Measurements from ENCODE around the gene TAOK1.
A peak's percentile ranks its signal among the peaks of the same experiment; 100 is the strongest.
"Not testable (repeated sequence)": the region's sequence is repeated elsewhere in the genome, so short reads cannot be mapped to it uniquely, and the experiment has no call there.

The TAOK1 gene

DNA sequence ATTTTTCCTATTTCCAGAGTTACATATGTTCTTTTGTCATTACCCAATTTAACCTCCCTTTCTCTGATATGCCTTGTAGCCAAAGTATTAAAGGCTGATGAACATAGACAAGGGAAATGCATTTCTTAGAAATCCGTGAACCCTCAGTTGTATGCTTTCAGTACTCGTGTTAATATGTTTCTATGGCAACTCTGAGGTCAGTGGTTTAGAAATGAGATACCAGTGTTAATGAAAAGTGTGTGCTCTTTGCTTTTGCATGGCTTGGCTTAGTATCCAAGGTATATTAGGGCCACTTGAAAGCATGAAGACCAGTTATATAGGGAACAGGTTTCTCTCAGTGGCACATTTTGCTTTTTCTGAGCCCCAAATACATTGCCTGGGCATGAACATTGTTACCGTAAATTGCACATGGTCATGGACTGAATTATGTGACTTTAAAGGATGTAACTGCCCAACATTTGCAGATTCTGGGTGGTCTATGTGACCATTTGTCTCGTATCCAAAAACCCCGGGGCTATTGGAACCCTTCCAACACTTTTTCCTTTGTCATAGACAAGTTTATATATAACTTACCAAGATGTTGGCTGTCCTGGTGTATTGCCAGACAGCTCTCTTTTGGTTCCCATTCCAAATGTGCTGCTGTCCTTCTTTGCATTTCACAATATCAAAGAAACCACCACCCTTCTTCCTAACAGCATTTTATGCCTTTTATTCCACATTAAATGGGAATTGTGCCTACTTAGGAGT lies 159.2 kb downstream of the TAOK1 start:
- peak; percentile 77 for DNase-seq (ENCODE audit: low read depth)

- no peak for DNase-seq (ENCODE audit: low read depth)
These were observed 165.7 kb downstream of the TAOK1 start for GRCh38 chr17:29555840-29556239.

GRCh38 chr17:29557085-29557738 lies 167.0 kb downstream of the TAOK1 start:
- DNase-seq (ENCODE audit: low read depth): no peak

GRCh38 chr17:29557739-29558116 lies 167.6 kb downstream of the TAOK1 start:
- no peak for DNase-seq (ENCODE audit: low read depth)

DNA sequence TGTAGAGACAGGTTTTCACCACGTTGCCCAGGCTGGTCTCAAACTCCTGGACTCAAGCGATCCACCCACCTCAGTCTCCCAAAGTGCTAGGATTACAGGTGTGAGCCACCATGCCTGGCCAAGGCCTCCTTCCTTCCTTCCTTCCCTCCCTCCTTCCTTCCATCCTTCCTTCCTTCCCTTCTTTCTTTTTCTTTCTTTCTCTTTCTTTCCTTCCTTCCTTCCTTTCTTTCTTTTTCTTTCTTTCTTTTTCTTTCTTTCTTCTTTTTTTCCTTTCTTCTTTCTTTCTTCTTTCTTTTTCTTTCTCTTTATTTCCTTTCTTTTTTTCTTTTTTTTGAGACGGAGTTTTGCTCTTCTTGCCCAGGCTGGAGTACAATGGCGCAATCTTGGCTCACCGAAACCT lies 168.0 kb downstream of the TAOK1 start:
- DNase-seq (ENCODE audit: low read depth): not testable (repeated sequence)

- no peak for DNase-seq (ENCODE audit: low read depth)
These were observed 169.5 kb downstream of the TAOK1 start for GRCh38 chr17:29559640-29560039.

DNA sequence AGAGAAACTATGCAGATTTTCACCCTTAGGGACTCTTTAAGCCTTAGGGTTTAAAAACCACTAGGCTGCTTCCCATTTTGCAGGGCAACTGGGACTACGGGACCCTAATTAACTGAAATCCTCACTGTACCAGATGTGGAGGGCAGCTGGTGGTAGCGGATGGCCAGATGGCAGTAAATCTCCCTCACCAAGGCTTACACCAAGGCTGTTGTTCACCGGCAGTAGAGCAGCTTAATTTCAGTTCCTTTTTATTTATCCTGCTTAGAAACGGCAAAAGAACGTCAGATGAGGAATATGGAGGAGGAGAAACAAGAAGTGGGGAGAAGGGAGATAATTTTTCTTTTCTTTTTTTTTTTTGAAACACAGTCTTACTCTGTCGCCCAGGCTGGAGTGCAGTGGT lies 170.2 kb downstream of the TAOK1 start:
- DNase-seq (ENCODE audit: low read depth): no peak

- DNase-seq (ENCODE audit: low read depth): no peak
These were observed 171.7 kb downstream of the TAOK1 start for GRCh38 chr17:29561554-29562517.

GRCh38 chr17:29562615-29563014 lies 172.5 kb downstream of the TAOK1 start:
- DNase-seq (ENCODE audit: low read depth): no peak

DNA sequence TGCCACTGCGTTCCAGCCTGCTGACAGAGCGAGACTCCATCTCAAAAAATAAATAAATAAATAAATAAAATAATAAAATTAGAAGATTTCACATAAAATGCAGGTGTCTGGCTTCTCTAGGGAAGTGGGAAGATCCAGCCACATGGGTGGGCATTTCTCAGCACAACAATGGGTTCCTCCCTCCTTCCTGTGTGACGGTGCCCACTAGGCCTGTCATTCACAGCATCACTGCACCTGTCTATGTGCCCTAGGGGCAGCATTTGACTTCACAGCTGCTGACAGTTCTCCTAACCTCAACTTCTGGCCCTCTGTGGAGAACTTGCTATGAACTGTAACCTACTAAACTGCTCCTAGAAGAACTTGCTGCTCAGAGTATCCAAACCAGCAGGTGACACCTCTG lies 173.7 kb downstream of the TAOK1 start:
- DNase-seq (ENCODE audit: low read depth): no peak

GRCh38 chr17:29565643-29566472 lies 175.7 kb downstream of the TAOK1 start:
- no peak for DNase-seq (ENCODE audit: low read depth)

DNA sequence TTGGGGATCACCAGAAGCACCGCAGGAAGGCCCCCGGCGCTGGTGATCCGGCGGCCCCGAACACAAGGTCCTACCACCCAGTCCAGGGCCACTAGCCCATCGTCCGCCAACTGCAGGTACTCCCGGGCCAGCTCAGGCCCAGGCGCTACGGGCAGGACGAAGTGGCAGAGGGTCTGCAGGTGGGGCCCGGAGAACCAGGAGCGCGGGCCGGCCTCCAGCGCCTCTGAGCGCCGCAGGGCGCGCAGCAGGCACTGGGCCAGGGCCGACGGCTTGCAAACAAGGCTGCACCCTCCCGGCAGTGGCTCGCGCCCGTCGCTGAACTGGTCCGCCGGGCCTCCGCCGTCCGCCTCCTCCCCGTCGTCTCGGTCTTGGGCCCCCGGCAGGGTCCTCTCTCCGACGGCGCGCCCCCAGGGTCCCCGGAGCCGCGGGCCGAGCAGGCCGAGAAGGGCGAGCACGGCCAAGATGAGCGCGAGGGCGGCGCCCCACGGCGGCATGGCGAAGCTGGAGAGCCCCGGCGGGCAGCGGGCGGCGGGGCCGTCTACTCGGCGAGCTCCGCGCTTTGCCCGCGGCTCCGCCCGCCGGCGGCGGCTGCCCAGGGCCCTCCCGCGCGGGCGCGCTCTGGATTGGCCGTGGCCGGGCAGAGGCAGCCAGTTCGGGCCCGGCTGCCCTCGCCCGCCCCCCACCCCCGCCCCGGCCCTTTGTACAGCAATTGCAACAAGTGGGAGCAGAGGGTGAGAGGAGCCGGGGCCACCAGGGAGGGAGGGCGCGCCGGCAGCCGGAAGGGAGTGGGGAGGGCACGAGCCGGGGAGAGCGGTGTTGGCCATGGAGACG lies 176.5 kb downstream of the TAOK1 start, which contains the start of gene ABHD15:
ABHD15 (minus strand) TSS at position 565 of the 831 bp plus-strand sequence; CDS start at position 494, 71 bp downstream.
- DNase-seq (ENCODE audit: low read depth): peak; percentile 85

DNA sequence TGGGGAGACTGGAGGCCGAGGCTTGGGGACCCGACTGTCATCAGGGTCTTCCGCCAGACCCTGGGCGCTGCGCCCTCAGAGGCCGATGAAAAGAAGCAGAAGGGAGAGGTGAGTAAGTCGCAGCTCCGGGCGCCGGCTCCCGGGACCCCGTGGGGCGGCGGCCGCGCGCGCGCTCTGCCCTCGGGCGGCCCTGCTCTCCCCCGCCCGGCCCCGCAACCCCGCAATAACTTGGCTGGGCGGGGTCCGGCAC lies 177.1 kb downstream of the TAOK1 start:
- no peak for DNase-seq (ENCODE audit: low read depth)

DNA sequence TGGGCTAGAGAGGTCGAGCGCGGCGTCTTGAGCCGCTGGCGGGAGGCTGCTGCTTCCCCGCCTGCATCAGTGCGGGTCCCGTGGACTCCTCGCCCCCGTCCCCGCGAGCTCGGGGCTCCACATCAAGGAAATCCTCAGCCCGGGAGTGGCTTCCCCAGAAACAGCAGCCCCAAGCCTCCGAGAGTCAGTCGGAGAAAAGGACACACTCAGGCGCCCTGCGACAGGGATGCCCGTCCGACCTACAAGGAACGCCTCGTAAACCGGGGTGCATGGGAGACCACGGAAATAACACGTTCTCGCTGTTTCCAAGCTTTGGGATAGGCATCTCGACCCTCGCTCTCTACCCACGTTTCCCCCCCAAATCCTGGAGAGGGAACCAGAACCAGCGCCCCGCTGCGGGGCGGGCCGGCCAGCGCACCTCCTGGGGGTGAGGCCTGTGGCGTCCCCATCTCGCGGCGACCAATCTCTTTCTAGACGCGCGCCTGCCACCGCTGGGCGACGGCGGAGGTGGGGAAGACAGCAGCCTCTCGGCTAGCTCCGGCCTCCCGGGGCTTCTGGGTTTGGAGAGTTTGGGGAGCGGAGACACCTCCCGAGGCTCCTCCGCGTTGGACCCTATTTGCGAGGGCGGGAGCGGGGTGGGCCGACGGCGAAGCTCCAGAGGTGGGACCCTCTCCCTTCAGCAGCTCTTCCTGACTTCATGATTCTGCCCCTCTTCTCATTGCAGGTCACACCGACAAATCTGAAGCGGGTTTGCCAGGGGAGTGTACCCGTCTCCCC lies 177.6 kb downstream of the TAOK1 start:
- peak; percentile 53 for DNase-seq (ENCODE audit: low read depth)

DNA sequence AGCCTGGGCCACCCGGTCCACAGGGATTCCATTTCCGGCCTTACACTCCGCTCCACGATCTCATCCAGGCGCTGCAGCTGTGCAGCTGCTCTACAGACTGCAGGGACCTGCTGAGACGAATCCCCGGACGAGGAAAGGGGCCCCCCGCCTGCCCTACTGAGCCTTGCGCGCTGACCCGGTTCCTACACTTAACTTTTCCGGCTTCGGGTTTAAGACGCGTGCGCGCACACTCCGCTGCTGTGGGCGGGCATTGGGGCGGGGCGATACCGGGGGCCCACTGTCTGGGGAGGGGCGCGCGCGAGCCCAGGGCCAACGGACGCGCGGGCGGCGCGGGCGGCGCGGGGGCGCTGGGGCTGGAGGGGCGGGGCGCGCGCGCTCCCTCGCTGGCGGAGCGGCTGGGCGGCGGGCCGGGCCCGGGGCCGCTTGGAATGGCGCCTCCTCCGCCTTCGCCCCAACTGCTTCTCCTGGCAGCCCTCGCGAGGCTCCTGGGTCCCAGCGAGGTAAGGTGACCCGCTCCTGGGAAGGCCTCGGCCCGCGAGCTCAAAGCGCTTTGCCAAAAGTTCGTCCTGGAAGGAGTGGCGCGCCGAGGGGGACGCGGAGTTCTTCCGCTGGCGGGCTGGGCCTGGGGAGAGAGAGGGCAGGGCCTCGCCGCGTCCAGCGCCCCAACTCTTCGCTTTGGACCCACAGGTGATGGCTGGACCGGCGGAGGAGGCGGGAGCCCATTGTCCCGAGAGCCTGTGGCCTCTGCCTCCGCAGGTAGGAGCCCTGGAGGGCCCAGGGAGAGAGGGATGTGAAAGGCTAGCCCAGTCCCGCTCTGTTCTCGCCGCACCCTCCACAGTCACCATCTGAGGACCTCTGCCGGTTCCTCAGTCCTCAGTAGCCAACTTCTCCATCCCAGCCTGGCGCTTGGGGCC lies 178.4 kb downstream of the TAOK1 start, which contains the start of gene TP53I13:
TP53I13 (plus strand) TSS at position 371 of the 914 bp plus-strand sequence; CDS start at position 429, 58 bp downstream.
- DNase-seq (ENCODE audit: low read depth): peak; percentile 78

- DNase-seq (ENCODE audit: low read depth): no peak
These were observed 179.2 kb downstream of the TAOK1 start for GRCh38 chr17:29569245-29569950.

GRCh38 chr17:29570521-29570920 lies 180.4 kb downstream of the TAOK1 start:
- no peak for DNase-seq (ENCODE audit: low read depth)

GRCh38 chr17:29571486-29571882 lies 181.3 kb downstream of the TAOK1 start:
- DNase-seq (ENCODE audit: low read depth): no peak
